HG03025 (cell line): Measurements from ENCODE around the gene CR1L.
A peak's percentile ranks its signal among the peaks of the same experiment; 100 is the strongest.
"Not testable (repeated sequence)": the region's sequence is repeated elsewhere in the genome, so short reads cannot be mapped to it uniquely, and the experiment has no call there.

Experiments used
- ATAC-seq: cut with Tn5 transposase; IDR thresholded peaks from one replicate; pipeline ENCODE4 v1.9.1; 2021; ENCODE audit warnings: mild to moderate bottlenecking, moderate library complexity; ENCODE audit not compliant: unreplicated experiment, low FRiP score

Gene CR1L

GRCh38 chr1:207742850-207743555 is 98.1 kb downstream of the CR1L start:
- ATAC-seq: no peak

GRCh38 chr1:207744000-207744534 is 99.1 kb downstream of the CR1L start:
- ATAC-seq: no peak

GRCh38 chr1:207745285-207745684 is 100.4 kb downstream of the CR1L start:
- ATAC-seq: no peak

- no peak for ATAC-seq
These were observed 101.2 kb downstream of the CR1L start for GRCh38 chr1:207745839-207746767.

GRCh38 chr1:207747627-207748492 is 102.9 kb downstream of the CR1L start:
- no peak for ATAC-seq

GRCh38 chr1:207748737-207749528 is 104.0 kb downstream of the CR1L start:
- no peak for ATAC-seq

GRCh38 chr1:207750631-207751305 is 105.8 kb downstream of the CR1L start:
- no peak for ATAC-seq

- not testable (repeated sequence) for ATAC-seq
These were observed 106.5 kb downstream of the CR1L start for GRCh38 chr1:207751463-207751789.

- peak; percentile 94 for ATAC-seq
These were observed 107.0 kb downstream of the CR1L start, which contains the start of gene CD46 for GRCh38 chr1:207751790-207752455. Gene CD46 (plus strand): TSS chr1:207752054. CDS start chr1:207752213, 159 bp downstream.

- ATAC-seq: peak; percentile 38
These were observed 107.6 kb downstream of the CR1L start for GRCh38 chr1:207752456-207752998.

- no peak for ATAC-seq
These were observed 108.7 kb downstream of the CR1L start for GRCh38 chr1:207753611-207754010.

- ATAC-seq: no peak
These were observed 109.1 kb downstream of the CR1L start for GRCh38 chr1:207754011-207754410.

GRCh38 chr1:207754974-207755700 is 110.2 kb downstream of the CR1L start:
- ATAC-seq: no peak

GRCh38 chr1:207755846-207756693 is 111.1 kb downstream of the CR1L start:
- ATAC-seq: no peak

GRCh38 chr1:207762622-207763021 is 117.7 kb downstream of the CR1L start:
- no peak for ATAC-seq

GRCh38 chr1:207763091-207763490 is 118.2 kb downstream of the CR1L start:
- no peak for ATAC-seq

- ATAC-seq: no peak
These were observed 119.0 kb downstream of the CR1L start for GRCh38 chr1:207763972-207764371.
